ENCODE measurements around the gene CACNA1A. TPM values are rescaled to one million over a fixed set of nuclear protein-coding genes. Genes with fewer than 3 reads are reported as not detected.

The CACNA1A gene
- total and polyA plus RNA-seq, 2 of the 13 experiments (the other 11 are each of a cell fraction or from before 2014, with no cell fraction given): not detected

DNA sequence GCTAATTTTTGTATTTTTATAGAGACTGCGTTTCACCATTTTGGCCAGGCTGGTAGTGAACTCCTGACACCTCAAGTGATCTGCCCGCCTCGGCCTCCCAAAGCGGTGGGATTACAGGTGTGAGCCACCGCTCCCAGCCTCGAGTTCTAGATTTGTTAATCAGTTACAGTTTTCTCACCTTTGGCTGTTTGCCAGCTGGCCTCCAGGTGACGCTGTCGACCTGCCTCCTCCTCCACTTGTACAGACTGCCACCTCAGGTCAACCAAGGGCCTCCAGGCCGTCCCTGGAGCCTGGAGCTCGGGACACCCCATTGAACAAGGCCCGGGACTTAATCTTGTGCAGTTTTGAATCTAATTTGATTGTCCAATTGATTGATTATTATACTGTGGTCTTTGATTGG, 310.6 kb downstream of the CACNA1A start (continued):
- TF ChIP-seq TEF (CRISPR knock-in tag; IDR thresholded peaks at IDR 0.05) (no peak), ARID5B (CRISPR knock-in tag; IDR thresholded peaks at IDR 0.05) (0 out of 2 replicates have a peak, but pooled peaks have one; percentile 20), MEIS2 (CRISPR knock-in tag; IDR thresholded peaks at IDR 0.05) (no peak), ATM (IDR thresholded peaks at IDR 0.05; ENCODE audit: borderline replicate concordance) (no peak), ZNF615 (CRISPR knock-in tag; IDR thresholded peaks at IDR 0.05; ENCODE audit: borderline replicate concordance) (no peak), DNMT3B (CRISPR knock-in tag; conservative IDR thresholded peaks at IDR 0.05) (no peak), TMF1 (CRISPR knock-in tag; IDR thresholded peaks at IDR 0.05; ENCODE audit: low read depth) (no peak), AHR (CRISPR knock-in tag; IDR thresholded peaks at IDR 0.05) (no peak), FOSL2 (CRISPR knock-in tag; IDR thresholded peaks at IDR 0.05) (peak; percentile 22; the same call in 1 of the 2 replicates), SMC3 (IDR thresholded peaks at IDR 0.05; ENCODE audit: low read length) (peak; percentile 36; the same call in 1 of the 2 replicates), ZNF777 (CRISPR knock-in tag; IDR thresholded peaks at IDR 0.05) (no peak), KLF11 (CRISPR knock-in tag; IDR thresholded peaks at IDR 0.05) (no peak), REXO4 (CRISPR knock-in tag; IDR thresholded peaks at IDR 0.05; ENCODE audit: borderline replicate concordance) (no peak), SP5 (CRISPR knock-in tag; IDR thresholded peaks at IDR 0.05; ENCODE audit: borderline replicate concordance, low read depth) (no peak), ZNF235 (CRISPR knock-in tag; IDR thresholded peaks at IDR 0.05; ENCODE audit: borderline replicate concordance) (no peak), RNF2 (conservative IDR thresholded peaks at IDR 0.05; ENCODE audit: low read depth) (no peak), ZNF761 (CRISPR knock-in tag; conservative IDR thresholded peaks at IDR 0.05) (no peak), ZNF329 (CRISPR knock-in tag; IDR thresholded peaks at IDR 0.05; ENCODE audit: low read depth) (no peak), ZNF749 (CRISPR knock-in tag; IDR thresholded peaks at IDR 0.05; ENCODE audit: borderline replicate concordance) (no peak), XBP1 (CRISPR knock-in tag; IDR thresholded peaks at IDR 0.05) (no peak), ZNF746 (CRISPR knock-in tag; IDR thresholded peaks at IDR 0.05) (no peak), SRSF9 (IDR thresholded peaks at IDR 0.05; ENCODE audit: borderline replicate concordance, insufficient read depth, low read depth, low read length, poor library complexity, severe bottlenecking) (no peak), FOXA3 (CRISPR knock-in tag; IDR thresholded peaks at IDR 0.05) (no peak)
- TF ChIP-seq, protein P1, sequence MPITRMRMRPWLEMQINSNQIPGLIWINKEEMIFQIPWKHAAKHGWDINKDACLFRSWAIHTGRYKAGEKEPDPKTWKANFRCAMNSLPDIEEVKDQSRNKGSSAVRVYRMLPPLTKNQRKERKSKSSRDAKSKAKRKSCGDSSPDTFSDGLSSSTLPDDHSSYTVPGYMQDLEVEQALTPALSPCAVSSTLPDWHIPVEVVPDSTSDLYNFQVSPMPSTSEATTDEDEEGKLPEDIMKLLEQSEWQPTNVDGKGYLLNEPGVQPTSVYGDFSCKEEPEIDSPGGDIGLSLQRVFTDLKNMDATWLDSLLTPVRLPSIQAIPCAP (CRISPR knock-in tag; IDR thresholded peaks at IDR 0.05; ENCODE audit: low read depth): no peak

Data from HepG2 (cell line).